HG03520 (cell line): Measurements from ENCODE around the gene P2RX7.
A peak's percentile ranks its signal among the peaks of the same experiment; 100 is the strongest.
"Not testable (repeated sequence)": the region's sequence is repeated elsewhere in the genome, so short reads cannot be mapped to it uniquely, and the experiment has no call there.

Experiments used
- ATAC-seq: cut with Tn5 transposase; IDR thresholded peaks from one replicate; pipeline ENCODE4 v1.9.1; 2021; ENCODE audit warnings: mild to moderate bottlenecking, moderate library complexity; ENCODE audit not compliant: unreplicated experiment

P2RX7 gene

GRCh38 chr12:121202407-121203355 is 70.0 kb downstream of the P2RX7 start:
- no peak for ATAC-seq

DNA sequence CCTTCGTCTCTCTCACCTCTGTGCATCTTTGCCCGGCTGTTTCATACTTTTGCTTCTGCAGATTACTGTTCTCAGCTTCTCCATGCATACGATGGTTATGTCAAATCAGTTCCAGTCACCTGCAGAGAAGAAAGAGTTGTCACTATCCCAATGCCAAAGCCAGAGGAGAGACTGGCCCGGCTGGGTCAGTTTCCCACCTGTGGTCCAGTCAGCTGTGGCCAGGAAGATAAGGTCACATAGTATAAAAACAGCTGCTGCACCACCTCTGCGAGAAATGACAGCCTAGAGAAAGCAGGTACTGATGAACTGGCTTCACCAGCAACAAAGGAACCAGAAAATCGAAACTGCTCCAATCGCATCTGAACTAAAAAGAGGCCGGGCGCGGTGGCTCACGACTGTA is 70.8 kb downstream of the P2RX7 start:
- no peak for ATAC-seq

DNA sequence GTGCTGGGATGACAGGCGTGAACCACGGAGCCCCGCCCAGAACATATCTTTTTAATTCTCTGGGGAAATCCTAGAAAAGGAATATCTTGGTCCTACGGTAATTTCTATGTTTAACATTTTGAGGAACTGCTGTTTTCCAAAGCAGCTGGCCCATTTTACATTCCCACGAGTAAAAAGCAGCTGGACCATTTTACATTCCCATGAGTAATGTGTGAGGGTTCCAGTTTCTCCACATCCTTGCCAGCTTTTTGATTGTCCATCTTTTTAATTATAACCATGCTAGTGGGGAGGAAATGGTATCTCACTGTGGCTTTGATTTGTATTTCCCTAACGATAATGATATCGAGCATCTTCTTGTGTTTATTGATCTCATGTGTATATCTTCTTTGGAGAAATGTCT is 72.8 kb downstream of the P2RX7 start:
- no peak for ATAC-seq

- not testable (repeated sequence) for ATAC-seq
Measured at GRCh38 chr12:121208571-121208970, 75.9 kb downstream of the P2RX7 start.

DNA sequence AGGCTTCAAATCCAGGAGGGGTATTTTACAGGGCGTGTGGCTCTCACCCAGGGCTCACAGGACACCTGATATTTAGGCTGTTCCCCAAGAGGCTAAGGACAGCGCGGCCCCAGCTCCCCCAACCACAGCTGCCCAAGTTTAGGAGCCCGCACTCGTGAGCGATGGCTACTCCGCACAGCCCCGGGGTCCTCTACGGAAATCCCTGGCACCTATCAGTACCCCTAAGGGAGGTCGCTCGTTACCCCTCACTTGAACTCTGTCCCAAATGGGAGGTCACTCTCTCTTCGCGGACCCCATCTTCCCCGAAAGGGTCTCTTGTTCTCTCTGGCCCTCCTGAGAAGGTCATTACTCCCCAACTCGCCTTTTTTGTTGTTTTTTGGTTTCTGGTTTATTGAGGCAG is 76.5 kb downstream of the P2RX7 start:
- ATAC-seq, result no peak

DNA sequence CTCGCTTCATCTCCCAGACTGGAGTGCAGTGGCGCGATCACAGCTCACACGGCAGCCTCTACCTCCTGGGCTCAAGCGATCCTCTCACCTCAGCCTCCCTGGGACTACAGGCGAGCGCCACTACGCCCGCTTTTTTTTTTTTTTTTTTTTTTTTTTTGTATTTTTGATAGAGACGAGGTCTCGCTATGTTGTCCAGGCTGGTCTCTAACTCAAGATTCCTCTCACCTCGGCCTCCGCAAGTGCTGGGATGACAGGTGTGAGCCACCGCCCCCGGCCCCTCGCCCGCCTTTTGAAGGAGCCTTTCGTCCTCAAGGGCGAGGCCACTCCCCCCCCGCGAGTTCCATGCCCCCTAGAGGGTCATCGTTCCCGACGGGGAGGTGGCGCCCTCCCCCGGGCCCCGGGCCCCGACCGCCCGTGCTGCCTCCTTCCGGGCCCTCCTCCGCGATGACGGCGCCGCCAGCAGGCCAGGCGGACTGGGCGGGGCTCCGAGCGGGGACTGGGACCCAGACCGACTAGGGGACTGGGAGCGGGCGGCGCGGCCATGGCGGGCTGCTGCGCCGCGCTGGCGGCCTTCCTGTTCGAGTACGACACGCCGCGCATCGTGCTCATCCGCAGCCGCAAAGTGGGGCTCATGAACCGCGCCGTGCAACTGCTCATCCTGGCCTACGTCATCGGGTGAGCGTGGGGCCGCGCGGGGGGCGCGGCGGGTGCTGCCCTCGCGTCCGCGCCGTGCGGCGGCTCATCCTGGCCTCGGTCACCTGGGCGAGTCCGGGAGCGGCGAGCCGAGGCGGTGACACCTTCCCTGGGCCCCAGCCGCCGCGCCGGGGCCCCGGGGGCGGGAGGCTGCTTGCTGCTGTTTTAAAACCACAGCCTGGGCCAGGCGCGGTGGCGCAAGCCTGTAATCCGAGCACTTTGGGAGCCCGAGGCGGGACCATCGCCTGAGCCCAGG is 77.2 kb downstream of the P2RX7 start, which contains the start of gene P2RX4:
Gene P2RX4 (plus strand): TSS at position 506 of the 949 bp plus-strand sequence. CDS start 36 bp downstream, at position 542.
- peak; percentile 68 for ATAC-seq

- no peak for ATAC-seq
Measured at GRCh38 chr12:121212875-121213274, 80.2 kb downstream of the P2RX7 start.

GRCh38 chr12:121214166-121214777 is 81.6 kb downstream of the P2RX7 start:
- ATAC-seq, result no peak

DNA sequence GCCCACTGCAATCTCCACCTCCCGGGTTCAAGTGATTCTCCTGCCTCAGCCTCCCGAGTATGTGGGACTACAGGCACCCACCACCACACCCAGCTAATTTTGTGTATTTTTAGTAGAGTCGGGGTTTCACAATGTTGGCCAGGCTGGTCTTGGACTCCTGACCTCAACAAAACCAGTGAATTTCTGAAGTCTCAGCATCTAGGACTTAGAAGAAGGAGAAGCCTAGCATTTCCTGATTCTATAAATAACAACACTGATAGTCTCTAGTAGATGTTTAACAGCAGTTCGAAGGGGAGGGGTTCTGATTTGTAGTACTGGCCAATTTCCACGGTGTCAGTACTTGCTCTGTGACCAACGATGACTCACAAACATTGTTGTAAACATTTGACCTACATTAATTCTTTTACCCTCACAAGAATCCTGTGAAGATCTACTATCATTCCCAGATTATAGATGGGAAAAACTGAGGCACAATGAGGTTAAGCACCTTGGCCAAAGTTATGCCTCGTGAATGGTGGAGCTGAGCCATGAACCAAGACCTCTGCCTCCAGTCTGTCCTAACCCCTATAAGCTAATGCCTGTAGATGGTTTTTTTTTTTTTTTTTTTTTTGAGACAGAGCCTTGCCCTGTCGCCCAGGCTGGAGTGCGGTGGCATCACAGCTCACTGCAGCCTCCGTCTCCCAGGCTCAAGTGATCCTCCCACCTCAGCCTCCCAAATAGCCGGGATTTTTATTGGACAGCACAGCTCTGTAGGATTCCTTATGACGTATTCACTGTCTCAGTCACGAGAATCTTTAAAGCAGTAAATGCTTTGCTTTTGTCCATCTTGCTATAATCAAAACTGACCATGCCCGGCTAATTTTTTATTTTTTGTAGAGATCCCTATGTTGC is 82.4 kb downstream of the P2RX7 start:
- no peak for ATAC-seq

DNA sequence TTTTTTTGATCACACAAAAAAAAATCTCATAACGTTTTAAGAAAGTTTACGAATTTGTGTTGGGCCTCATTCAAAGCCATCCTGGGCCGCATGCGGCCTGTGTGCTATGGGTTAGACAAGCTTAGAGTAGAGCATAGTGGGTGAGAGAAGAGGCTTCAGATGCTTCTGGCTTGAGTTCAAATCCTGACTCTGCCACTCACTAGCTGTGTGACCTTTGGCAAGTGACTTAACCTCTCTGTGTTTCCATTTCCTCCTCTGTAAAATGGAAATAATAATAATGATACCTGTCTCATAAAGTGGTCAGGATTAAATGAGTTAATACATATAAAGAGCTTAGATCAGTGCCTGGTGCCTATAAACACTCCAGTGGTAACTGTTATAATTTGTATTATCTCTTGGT is 83.4 kb downstream of the P2RX7 start:
- ATAC-seq, result no peak

DNA sequence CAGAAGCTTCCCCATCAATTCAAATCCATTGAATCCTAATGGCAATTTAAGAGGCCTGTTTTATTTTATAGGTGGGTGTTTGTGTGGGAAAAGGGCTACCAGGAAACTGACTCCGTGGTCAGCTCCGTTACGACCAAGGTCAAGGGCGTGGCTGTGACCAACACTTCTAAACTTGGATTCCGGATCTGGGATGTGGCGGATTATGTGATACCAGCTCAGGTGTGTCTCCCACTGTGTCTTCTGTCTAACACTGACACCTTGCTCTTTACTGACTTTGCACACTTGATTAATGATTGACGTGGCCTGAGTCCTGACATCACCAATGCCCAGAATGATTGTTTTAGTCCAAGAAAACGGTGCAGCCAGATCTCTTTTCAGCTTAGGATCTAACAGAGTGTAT is 84.4 kb downstream of the P2RX7 start:
- no peak for ATAC-seq

DNA sequence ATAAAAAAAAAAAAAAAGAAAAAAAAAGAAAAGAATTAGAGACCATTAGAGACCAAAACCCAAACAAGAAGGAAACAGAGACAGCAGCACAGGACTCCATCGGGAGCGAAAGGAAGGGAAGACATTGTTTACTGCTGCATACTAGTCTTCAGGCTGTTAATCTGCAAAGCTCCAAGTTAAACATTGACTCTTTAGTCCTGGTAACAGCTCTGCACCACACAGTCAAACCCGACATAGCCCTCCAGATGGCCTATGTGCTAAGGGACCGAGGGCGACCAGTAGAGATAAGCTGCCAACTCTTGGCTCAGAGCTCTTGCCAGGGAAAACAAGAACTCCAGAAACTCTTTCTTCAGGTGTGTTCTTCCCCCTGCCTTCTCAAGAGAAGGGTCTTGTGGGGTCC is 85.1 kb downstream of the P2RX7 start:
- no peak for ATAC-seq

- no peak for ATAC-seq
Measured at GRCh38 chr12:121218588-121219352, 86.1 kb downstream of the P2RX7 start.

GRCh38 chr12:121219353-121219986 is 86.8 kb downstream of the P2RX7 start:
- ATAC-seq, result no peak

- ATAC-seq, result no peak
Measured at GRCh38 chr12:121222847-121223246, 90.2 kb downstream of the P2RX7 start.

DNA sequence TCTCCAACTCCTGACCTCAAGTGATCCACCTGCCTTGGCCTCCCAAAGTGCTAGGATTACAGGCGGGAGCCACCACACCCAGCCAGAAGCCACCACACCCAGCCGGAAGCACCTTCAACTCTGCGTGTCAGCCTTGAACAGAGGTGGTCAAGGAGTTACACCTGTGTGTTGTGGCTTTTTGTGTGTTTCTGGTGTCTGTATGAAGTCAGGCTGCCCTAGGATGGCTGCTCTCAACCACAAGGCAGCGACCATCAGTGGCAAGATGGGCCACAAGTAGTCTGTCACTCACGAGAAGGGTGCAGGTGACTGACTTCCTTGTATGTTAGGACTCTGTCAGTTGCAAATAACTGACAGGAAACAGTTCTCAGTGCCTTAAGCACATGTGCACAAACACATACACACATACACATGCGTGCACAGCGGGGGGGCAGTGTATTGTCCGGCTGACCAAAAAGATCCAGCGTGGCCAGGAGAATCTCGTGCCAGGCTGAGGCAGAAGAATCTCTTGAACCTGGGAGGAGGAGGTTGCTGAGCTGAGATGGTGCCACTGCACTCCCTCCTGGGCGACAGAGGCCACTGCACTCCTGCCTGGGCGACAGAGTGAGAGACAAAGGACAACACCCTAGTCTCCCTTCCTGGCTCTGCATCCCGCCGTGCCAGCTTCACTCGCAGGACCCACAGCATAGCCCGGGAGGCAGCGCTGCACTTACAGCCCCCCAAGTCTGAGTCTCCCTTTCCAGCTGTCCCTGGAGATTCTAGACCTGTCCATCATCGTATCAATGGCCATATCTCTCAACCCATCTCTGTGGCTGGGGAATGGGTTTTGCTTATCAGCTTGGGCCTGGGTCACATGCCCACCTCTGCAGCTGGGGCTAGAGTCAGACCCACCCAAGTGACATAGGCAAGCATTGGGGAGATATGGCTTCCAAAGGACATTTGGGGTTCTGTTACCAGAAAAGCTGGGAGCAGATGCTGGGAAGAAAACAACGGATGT is 90.9 kb downstream of the P2RX7 start:
- ATAC-seq, result no peak

DNA sequence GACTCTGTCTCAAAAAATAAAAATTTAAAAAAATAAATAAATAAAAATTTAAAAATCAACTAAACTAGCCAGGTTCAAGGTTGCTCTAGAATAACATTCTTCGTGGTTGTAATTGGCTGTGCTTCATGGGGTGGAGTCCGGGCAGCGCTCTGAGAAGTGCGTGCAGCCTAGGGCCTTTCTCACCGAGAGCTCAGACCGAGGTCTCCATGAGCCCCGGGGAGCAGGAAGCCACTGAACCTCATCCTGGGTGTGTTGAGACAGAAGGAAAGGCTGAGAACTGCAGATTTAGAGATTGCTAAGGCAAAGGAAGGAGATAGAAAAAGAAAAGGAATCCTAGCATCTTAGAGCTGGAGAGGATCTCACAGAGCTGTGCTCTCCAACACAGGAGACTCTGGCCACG is 91.9 kb downstream of the P2RX7 start:
- no peak for ATAC-seq

DNA sequence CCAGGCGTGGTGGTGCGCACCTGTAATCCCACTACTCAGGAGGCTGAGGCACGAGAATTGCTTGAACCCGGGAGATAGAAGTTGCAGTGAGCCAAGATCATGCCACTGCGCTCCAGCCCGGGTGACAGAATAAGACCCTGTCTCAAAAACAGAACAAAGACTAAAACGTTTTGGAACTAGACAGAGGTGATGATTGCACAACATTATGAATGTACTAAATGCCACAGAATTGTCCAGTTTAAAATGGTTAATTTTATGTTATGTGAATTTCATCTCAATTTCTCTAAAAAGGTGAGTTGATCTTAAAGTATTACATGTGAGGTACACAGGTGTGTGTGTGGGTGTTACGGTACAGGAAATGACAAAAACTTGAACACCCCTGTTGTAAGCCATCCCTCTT is 93.7 kb downstream of the P2RX7 start:
- ATAC-seq, result no peak
